IMR-90 (cell line): Measurements from ENCODE around the gene TRAPPC2L. TPM values are rescaled to one million over a fixed set of nuclear protein-coding genes. Genes with fewer than 3 reads are reported as not detected.

Experiments used
- ATAC-seq: fragments of 200-7000 bp; cut with Tn5 transposase; 2 replicates; pipeline ENCODE4 v1.9.1; 2020; ENCODE audit warnings: low read depth, mild to moderate bottlenecking, moderate library complexity
- BruUV-seq: library from RNA; stranded (reverse); fragments of 400-500 nt; replicated peaks from 2 replicates; lab custom pipeline; 2021; lab: Mats Ljungman, UMichigan
- CTCF ChIA-PET: fragments of 300-600 bp; formaldehyde crosslinking; extraction: SDS; loops from one replicate; lab custom pipeline; 2021; ENCODE audit warnings: antibody characterized with exemption; lab: Yijun Ruan, JAX
- POLR2A ChIA-PET: fragments of 300-600 bp; sonication (Branson Sonifier 250); formaldehyde crosslinking; loops from one replicate; lab custom pipeline; 2022; ENCODE audit warnings: antibody characterized with exemption; ENCODE audit not compliant: unreplicated experiment; lab: Charles Lee
- DNase-seq: peaks from one replicate; pipeline ENCODE4 v3.0.0; 2013
- H2AFZ ChIP-seq: replicated peaks from 2 replicates; pipeline ENCODE3; 2013; ENCODE audit warnings: low read length, mild to moderate bottlenecking; ENCODE audit not compliant: poor library complexity
- H2AK5ac ChIP-seq: 2 replicates; pipeline ENCODE4 v1.6.1; 2013; ENCODE audit warnings: low read depth, low read length, inconsistent platforms
- H2AK9ac ChIP-seq: replicated peaks from 2 replicates; pipeline ENCODE3; 2013; ENCODE audit warnings: mild to moderate bottlenecking, low read depth, low read length, moderate library complexity; ENCODE audit not compliant: poor library complexity
- H2BK120ac ChIP-seq: 2 replicates; pipeline ENCODE4 v1.6.1; 2013; ENCODE audit warnings: low read depth, low read length, inconsistent platforms
- H2BK15ac ChIP-seq: 3 replicates; pipeline ENCODE4 v1.6.1; 2013; ENCODE audit warnings: low read depth, low read length, inconsistent platforms
- H2BK20ac ChIP-seq: 2 replicates; pipeline ENCODE4 v1.6.1; 2013; ENCODE audit warnings: low read depth, mild to moderate bottlenecking, inconsistent platforms, low read length, moderate library complexity
- H2BK5ac ChIP-seq: 2 replicates; pipeline ENCODE4 v1.6.1; 2013; ENCODE audit warnings: mild to moderate bottlenecking, low read depth, low read length, inconsistent platforms; ENCODE audit not compliant: poor library complexity, severe bottlenecking
- H3K14ac ChIP-seq: replicated peaks from 2 replicates; pipeline ENCODE4 v1.6.1; 2013; ENCODE audit warnings: low read depth, low read length, inconsistent platforms
- H3K18ac ChIP-seq: 2 replicates; pipeline ENCODE4 v1.6.1; 2013; ENCODE audit warnings: low read depth, low read length, control low read depth
- H3K23ac ChIP-seq: 2 replicates; pipeline ENCODE4 v1.6.1; 2013; ENCODE audit warnings: low read depth, low read length, inconsistent platforms
- H3K27ac ChIP-seq: 2 replicates; pipeline ENCODE4 v1.5.1; 2013; ENCODE audit warnings: mild to moderate bottlenecking, control low read depth, low read length; ENCODE audit not compliant: insufficient read depth
- H3K27me3 ChIP-seq: 2 replicates; pipeline ENCODE4 v1.6.1; 2013; ENCODE audit warnings: low read length; ENCODE audit not compliant: control insufficient read depth, insufficient read depth
- H3K36me3 ChIP-seq: 2 replicates; pipeline ENCODE4 v1.6.1; 2013; ENCODE audit warnings: low read length, mixed read lengths; ENCODE audit not compliant: control insufficient read depth, insufficient read depth
- H3K4ac ChIP-seq: 2 replicates; pipeline ENCODE4 v1.6.1; 2013; ENCODE audit warnings: low read depth, low read length, inconsistent platforms
- H3K4me1 ChIP-seq: 2 replicates; pipeline ENCODE4 v1.6.1; 2013; ENCODE audit warnings: low read length, mixed read lengths; ENCODE audit not compliant: control insufficient read depth, insufficient read depth
- H3K4me2 ChIP-seq: 2 replicates; pipeline ENCODE4 v1.6.1; 2013; ENCODE audit warnings: low read depth, mild to moderate bottlenecking, control low read depth, low read length, moderate library complexity
- H3K4me3 ChIP-seq: 2 replicates; pipeline ENCODE4 v1.5.1; 2013; ENCODE audit warnings: low read depth, mild to moderate bottlenecking, control low read depth, low read length, moderate library complexity; ENCODE audit not compliant: insufficient read depth
- H3K56ac ChIP-seq: 2 replicates; pipeline ENCODE4 v1.6.1; 2013; ENCODE audit warnings: low read length, inconsistent platforms; ENCODE audit not compliant: insufficient read depth; ENCODE audit errors: extremely low read depth
- H3K79me1 ChIP-seq, 2 experiments: 2 replicates each; pipeline ENCODE4 v1.6.1; 2013; ENCODE audit warnings: low read length in 2 of 2, inconsistent platforms in 1 of 2, low read depth in 1 of 2
- H3K9ac ChIP-seq: 2 replicates; pipeline ENCODE4 v1.6.1; 2013; ENCODE audit warnings: low read depth, low read length, control low read depth
- H3K9me1 ChIP-seq: 2 replicates; pipeline ENCODE4 v1.6.1; 2013; ENCODE audit warnings: low read length, inconsistent platforms; ENCODE audit not compliant: insufficient read depth
- H3K9me3 ChIP-seq: 2 replicates; pipeline ENCODE4 v1.6.1; 2013; ENCODE audit warnings: low read length; ENCODE audit not compliant: control insufficient read depth, insufficient read depth
- H4K20me1 ChIP-seq: 2 replicates; pipeline ENCODE4 v1.6.1; 2013; ENCODE audit warnings: low read length, inconsistent platforms; ENCODE audit not compliant: insufficient read depth
- H4K5ac ChIP-seq: 2 replicates; pipeline ENCODE4 v1.6.1; 2013; ENCODE audit warnings: mild to moderate bottlenecking, low read depth, low read length, control low read depth
- H4K8ac ChIP-seq, 2 experiments: 2 replicates each; pipeline ENCODE4 v1.6.1; 2013; ENCODE audit warnings: low read depth in 2 of 2, low read length in 2 of 2, control low read depth in 1 of 2, inconsistent platforms in 1 of 2
- H4K91ac ChIP-seq: 2 replicates; pipeline ENCODE4 v1.6.1; 2013; ENCODE audit warnings: low read depth, low read length, inconsistent platforms; ENCODE audit not compliant: insufficient read depth
- CEBPB ChIP-seq: IDR thresholded peaks from 2 replicates; pipeline ENCODE4 v1.6.1; 2012; ENCODE audit warnings: low read depth, low read length, improper control_type of control experiment
- CTCF ChIP-seq: conservative IDR thresholded peaks from 2 replicates; pipeline ENCODE4 v1.5.1; 2012; ENCODE audit warnings: mild to moderate bottlenecking, low read depth, low read length, improper control_type of control experiment
- ELK1 ChIP-seq: fragments of 150-350 bp; IDR thresholded peaks from 2 replicates; pipeline ENCODE4 v1.6.1; 2016; ENCODE audit warnings: low read depth, mild to moderate bottlenecking, low read length, moderate library complexity, borderline replicate concordance
- FOS ChIP-seq: fragments of 150-350 bp; IDR thresholded peaks from 2 replicates; pipeline ENCODE4 v1.6.1; 2016; ENCODE audit warnings: low read depth, low read length
- MAFK ChIP-seq: IDR thresholded peaks from 2 replicates; pipeline ENCODE4 v1.6.1; 2012; ENCODE audit warnings: low read depth, low read length, improper control_type of control experiment
- MAZ ChIP-seq: IDR thresholded peaks from 2 replicates; pipeline ENCODE4 v1.6.1; 2012; ENCODE audit warnings: low read depth, mild to moderate bottlenecking, low read length, improper control_type of control experiment, moderate library complexity, borderline replicate concordance
- MXI1 ChIP-seq: IDR thresholded peaks from 2 replicates; pipeline ENCODE4 v1.6.1; 2012; ENCODE audit warnings: low read depth, mild to moderate bottlenecking, low read length, moderate library complexity, borderline replicate concordance
- NFE2L2 ChIP-seq: fragments of 150-350 bp; IDR thresholded peaks from 2 replicates; pipeline ENCODE4 v1.6.1; 2016; ENCODE audit warnings: low read depth, mild to moderate bottlenecking, low read length
- POLR2A ChIP-seq: IDR thresholded peaks from 2 replicates; pipeline ENCODE4 v1.6.1; 2012; ENCODE audit warnings: mild to moderate bottlenecking, low read depth, low read length
- RAD21 ChIP-seq: IDR thresholded peaks from 2 replicates; pipeline ENCODE4 v1.6.1; 2012; ENCODE audit warnings: low read length, improper control_type of control experiment
- RCOR1 ChIP-seq: IDR thresholded peaks from 2 replicates; pipeline ENCODE4 v1.6.1; 2012; ENCODE audit warnings: mild to moderate bottlenecking, low read length, improper control_type of control experiment; ENCODE audit not compliant: insufficient replicate concordance
- RFX5 ChIP-seq: IDR thresholded peaks from 2 replicates; pipeline ENCODE4 v1.8.0; 2012; ENCODE audit warnings: low read depth, mild to moderate bottlenecking, low read length, moderate library complexity
- SMC3 ChIP-seq: fragments of 150-350 bp; IDR thresholded peaks from 2 replicates; pipeline ENCODE4 v1.6.1; 2016; ENCODE audit warnings: low read depth, mild to moderate bottlenecking, antibody characterized with exemption, low read length, moderate library complexity
- WGBS, 2 experiments: methylation state at CpG; one replicate each; pipeline versions ENCODE4 v1.1.5 to v1.1.7; 2013; ENCODE audit warnings: missing lambda C conversion rate in 2 of 2; ENCODE audit not compliant: insufficient read length in 1 of 2; ENCODE audit errors: extremely low coverage in 2 of 2; 5-methylcytosine and 5-hydroxymethylcytosine counted together
- dilution Hi-C: fragments of 300-500 bp; cut with HindIII; formaldehyde crosslinking; loops from one replicate; pipeline ENCODE4 v1.14.3; 2018; ENCODE audit warnings: low sequenced_read_pairs; ENCODE audit not compliant: unreplicated experiment
- in situ Hi-C: fragments of 300-500 bp; cut with MboI; formaldehyde crosslinking; loops from 3 replicates; pipeline ENCODE4 v1.14.3; 2019; ENCODE audit warnings: low sequenced_read_pairs, inconsistent platforms, mixed read lengths
- intact Hi-C: fragments of 100-400 bp; cut with micrococcal nuclease; formaldehyde crosslinking; loops from 2 replicates; pipeline ENCODE4 v1.10.0; 2022
- polyA plus RNA-seq, 3 experiments: library from polyadenylated mRNA; depleted of rRNA; stranded (reverse); fragments of >200 nt; gene quantifications; 2 replicates each; pipeline ENCODE4 v1.2.3, GENCODE V29; 2012; ENCODE audit warnings: low replicate concordance in 1 of 3
- total RNA-seq: library from RNA; depleted of rRNA; stranded (reverse); fragments of >200 nt; gene quantifications from 2 replicates; pipeline ENCODE4 v1.2.3, GENCODE V29; 2012

Gene TRAPPC2L
- total and polyA plus RNA-seq, 2 of the 4 experiments (the other 2 are of a cell fraction) = 102 to 109 TPM

GRCh38 chr16:88868974-88869672 lies 12.2 kb downstream of the TRAPPC2L start:
- H2BK5ac ChIP-seq = no peak overlapping the region
- ATAC-seq (no peak), DNase-seq (no peak)
- H3K23ac ChIP-seq = no peak overlapping the region
- H4K91ac ChIP-seq = no peak overlapping the region
- H2BK120ac ChIP-seq = no peak overlapping the region
- no peak overlapping the region for H3K9ac ChIP-seq
- H2AK5ac ChIP-seq = no peak overlapping the region
- intact Hi-C loops (no loop called here), dilution Hi-C loops (no loop called here), in situ Hi-C loops (no loop called here)
- no peaks in the 10 kb centered on the region for H3K4me1 ChIP-seq
- H2BK15ac ChIP-seq = no peak overlapping the region
- no TSS peak for BruUV-seq
- no peak overlapping the region for H3K4ac ChIP-seq
- no peaks in the 10 kb centered on the region for H3K79me1 ChIP-seq
- TF ChIP-seq POLR2A = no peak
- no peak for TF ChIP-seq CTCF
- no peak for TF ChIP-seq MXI1
- no peak for TF ChIP-seq FOS
- no peak for TF ChIP-seq RAD21
- TF ChIP-seq CEBPB = no peak
- TF ChIP-seq MAZ = no peak
- TF ChIP-seq SMC3 = no peak
- no peak for TF ChIP-seq NFE2L2
- TF ChIP-seq RCOR1 = no peak
- TF ChIP-seq RFX5 = no peak
- TF ChIP-seq ELK1 = no peak
- TF ChIP-seq MAFK = no peak
- H3K9me3 ChIP-seq = no peaks in the 10 kb centered on the region
- H3K27ac ChIP-seq = no peak overlapping the region
- no peaks in the 10 kb centered on the region for H4K20me1 ChIP-seq
- peaks cover 47% of the 10 kb centered on the region for H3K27me3 ChIP-seq
- no peak overlapping the region for H3K4me2 ChIP-seq
- H4K5ac ChIP-seq = no peak overlapping the region
- H3K18ac ChIP-seq = no peak overlapping the region
- no peak overlapping the region for H3K56ac ChIP-seq
- ChIA-PET CTCF (no interaction called here), POLR2A (no interaction called here)
- H2BK20ac ChIP-seq = no peak overlapping the region
- no peak overlapping the region for H4K8ac ChIP-seq
- WGBS, 2 experiments = 83% methylated on average over 6 of the region's 27 CpGs; no CpG with 5 or more reads in 1 of the 2 experiments
- no peaks in the 10 kb centered on the region for H3K9me1 ChIP-seq
- H2AFZ ChIP-seq = no peak overlapping the region
- no peak overlapping the region for H3K14ac ChIP-seq
- no peak overlapping the region for H3K4me3 ChIP-seq
- H3K36me3 ChIP-seq = no peaks in the 10 kb centered on the region
- no peak overlapping the region for H2AK9ac ChIP-seq
